B cell (primary cell): ENCODE measurements around the gene PLA2G4F.

Source experiments
- EZH2 ChIP-seq: IDR thresholded peaks from 2 replicates; pipeline ENCODE4 v1.6.1; 2012; ENCODE audit warnings: borderline replicate concordance, low read depth, mild to moderate bottlenecking, moderate library complexity, low read length; ENCODE audit not compliant: insufficient read depth, poor library complexity, severe bottlenecking
- TF ChIP-seq, protein P1 (sequence below): fragments of 200-600 bp; IDR thresholded peaks from one replicate; pipeline ENCODE4 v1.8.0; 2022; ENCODE audit warnings: antibody characterized with exemption, mild to moderate bottlenecking

DNA sequence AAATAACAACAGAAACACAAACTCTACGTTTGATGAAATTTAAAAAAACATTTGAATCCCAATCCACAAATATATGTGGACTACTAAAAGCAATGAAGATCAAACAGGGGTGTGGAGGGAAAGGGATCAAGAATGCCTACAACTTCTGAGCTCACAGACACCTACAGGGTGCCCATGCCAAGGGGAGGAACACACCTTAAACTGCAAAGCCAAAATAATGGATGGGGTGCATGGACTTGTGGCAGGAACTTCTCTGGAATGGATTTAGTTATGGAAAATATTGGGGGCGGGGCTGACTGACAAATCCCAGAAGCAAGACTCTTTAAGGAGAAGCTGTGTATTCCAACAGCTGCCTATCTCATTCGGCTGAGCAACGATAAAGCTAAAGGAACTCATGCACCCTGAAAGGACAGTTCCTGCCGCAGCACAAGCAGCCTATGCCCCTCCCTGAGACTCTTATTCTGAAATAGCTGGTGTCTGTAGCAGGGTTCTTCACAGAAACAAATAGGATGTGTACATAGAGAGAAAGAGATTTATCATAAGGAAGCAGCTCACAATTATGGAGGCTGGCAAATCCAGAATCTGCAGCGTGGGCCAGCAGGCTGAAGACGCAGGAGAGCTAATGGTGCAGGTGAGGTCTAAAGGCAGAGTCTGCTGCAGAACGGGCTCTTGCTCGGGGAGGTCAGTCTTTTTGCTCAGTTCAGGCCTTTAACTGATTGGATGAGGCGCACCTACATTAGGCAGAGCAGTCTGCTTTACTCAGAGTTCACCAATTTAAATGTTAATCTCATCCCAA is 37.6 kb downstream of the PLA2G4F start:
- TF ChIP-seq, protein P1, sequence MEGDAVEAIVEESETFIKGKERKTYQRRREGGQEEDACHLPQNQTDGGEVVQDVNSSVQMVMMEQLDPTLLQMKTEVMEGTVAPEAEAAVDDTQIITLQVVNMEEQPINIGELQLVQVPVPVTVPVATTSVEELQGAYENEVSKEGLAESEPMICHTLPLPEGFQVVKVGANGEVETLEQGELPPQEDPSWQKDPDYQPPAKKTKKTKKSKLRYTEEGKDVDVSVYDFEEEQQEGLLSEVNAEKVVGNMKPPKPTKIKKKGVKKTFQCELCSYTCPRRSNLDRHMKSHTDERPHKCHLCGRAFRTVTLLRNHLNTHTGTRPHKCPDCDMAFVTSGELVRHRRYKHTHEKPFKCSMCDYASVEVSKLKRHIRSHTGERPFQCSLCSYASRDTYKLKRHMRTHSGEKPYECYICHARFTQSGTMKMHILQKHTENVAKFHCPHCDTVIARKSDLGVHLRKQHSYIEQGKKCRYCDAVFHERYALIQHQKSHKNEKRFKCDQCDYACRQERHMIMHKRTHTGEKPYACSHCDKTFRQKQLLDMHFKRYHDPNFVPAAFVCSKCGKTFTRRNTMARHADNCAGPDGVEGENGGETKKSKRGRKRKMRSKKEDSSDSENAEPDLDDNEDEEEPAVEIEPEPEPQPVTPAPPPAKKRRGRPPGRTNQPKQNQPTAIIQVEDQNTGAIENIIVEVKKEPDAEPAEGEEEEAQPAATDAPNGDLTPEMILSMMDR = no peak
- TF ChIP-seq EZH2 = no peak
